Measurements from ENCODE around the gene AK4.

The AK4 gene

DNA sequence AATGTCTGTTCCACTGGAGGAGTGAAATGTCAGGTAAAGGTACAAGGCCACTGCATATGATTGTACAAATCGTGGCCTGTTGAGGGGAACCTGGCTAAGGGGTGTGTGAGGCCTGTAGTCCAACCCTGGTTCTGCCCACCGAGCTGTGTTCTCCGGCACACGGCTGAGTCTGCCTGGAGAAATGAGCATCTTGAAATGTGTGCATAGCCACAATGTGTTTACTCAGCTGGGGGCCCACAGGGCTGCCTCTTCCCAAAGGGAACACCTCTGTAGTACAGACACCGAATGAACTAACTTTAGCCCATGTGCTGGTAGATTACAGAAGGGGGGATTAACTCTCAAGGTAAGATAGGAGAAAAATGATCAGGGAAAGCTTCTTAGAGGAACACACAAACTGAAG lies 30.2 kb downstream of the AK4 start:
- no peak for DNase-seq (ENCODE audit: low read depth)
- no peak overlapping the region for H3K4me3 ChIP-seq (ENCODE audit: control insufficient read depth, low read depth, low read length)
- TF ChIP-seq, protein P1, sequence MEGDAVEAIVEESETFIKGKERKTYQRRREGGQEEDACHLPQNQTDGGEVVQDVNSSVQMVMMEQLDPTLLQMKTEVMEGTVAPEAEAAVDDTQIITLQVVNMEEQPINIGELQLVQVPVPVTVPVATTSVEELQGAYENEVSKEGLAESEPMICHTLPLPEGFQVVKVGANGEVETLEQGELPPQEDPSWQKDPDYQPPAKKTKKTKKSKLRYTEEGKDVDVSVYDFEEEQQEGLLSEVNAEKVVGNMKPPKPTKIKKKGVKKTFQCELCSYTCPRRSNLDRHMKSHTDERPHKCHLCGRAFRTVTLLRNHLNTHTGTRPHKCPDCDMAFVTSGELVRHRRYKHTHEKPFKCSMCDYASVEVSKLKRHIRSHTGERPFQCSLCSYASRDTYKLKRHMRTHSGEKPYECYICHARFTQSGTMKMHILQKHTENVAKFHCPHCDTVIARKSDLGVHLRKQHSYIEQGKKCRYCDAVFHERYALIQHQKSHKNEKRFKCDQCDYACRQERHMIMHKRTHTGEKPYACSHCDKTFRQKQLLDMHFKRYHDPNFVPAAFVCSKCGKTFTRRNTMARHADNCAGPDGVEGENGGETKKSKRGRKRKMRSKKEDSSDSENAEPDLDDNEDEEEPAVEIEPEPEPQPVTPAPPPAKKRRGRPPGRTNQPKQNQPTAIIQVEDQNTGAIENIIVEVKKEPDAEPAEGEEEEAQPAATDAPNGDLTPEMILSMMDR (conservative IDR thresholded peaks at IDR 0.05; ENCODE audit: control insufficient read depth, insufficient read depth, low read depth, low read length) = no peak

DNA sequence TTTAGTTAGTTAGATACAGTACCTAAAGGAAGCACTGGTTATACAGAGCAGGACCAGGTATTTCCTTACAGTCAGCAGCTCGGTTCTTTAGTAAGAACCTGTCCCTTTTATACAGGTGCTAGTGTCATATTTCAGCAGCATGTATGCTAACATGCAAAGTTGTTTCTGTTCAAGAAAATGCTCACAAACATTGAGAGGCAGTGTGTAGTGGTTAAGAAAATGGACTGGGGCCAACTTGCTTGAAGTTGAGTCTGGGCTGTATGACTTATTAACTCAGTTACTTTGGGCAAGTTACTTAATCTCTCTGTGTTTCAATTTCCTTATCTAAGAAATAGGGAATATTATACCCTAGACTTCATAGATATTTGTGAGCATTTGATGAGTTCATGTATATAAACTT lies 31.1 kb downstream of the AK4 start:
- no peak for DNase-seq (ENCODE audit: low read depth)
- no peak overlapping the region for H3K4me3 ChIP-seq (ENCODE audit: control insufficient read depth, low read depth, low read length)
- TF ChIP-seq, protein P1 (conservative IDR thresholded peaks at IDR 0.05; ENCODE audit: control insufficient read depth, insufficient read depth, low read depth, low read length) = no peak

DNA sequence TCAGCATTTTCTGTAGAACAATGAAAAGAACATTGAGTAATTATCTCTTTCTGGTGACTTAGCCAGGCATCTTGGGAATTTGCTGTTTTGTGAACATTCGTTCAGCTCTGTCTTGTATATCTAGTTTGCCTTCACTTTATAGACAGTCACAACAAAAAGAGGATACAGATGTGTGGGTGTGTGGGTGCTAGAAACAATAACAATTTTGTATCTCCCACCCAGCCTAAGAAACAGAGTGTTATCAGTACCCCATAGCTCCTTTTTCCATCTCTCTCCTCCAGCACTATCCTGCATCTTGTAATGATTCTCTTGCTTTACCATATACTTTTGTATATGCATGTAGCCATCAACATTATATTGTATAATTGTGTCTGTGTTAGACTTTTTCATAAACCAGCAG lies 33.0 kb downstream of the AK4 start:
- TF ChIP-seq, protein P1 (conservative IDR thresholded peaks at IDR 0.05; ENCODE audit: control insufficient read depth, insufficient read depth, low read depth, low read length) = no peak
- no peak overlapping the region for H3K4me3 ChIP-seq (ENCODE audit: control insufficient read depth, low read depth, low read length)
- no peak for DNase-seq (ENCODE audit: low read depth)

DNA sequence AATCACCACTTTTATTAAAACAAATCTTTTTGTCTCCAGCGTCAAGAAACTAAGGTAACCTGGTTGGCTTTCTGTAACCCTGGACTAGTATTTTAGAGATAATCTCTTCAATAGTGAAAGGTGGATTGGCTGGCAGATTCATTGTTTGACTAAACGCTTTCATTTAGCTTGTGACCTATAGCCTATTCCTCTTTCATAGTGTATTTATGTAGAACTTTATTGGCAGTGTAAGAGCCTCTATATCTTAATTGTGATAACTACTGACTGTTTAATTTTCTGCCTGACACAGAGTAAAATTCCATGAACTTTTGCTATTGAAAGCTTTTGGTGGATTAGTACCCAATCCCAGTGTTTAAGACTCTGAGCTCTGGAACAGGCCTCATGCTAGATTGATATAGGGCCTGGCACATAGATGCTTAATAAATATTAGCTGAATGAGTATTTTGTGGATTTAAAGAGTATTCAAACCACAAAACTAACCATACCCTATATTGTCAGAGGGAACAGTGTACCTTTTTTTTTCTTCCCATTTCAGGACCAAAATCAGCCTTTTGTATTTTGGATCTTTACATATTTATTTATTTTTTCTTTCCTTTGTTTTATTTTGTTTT lies 34.8 kb downstream of the AK4 start:
- no peak for DNase-seq (ENCODE audit: low read depth)
- TF ChIP-seq, protein P1 (conservative IDR thresholded peaks at IDR 0.05; ENCODE audit: control insufficient read depth, insufficient read depth, low read depth, low read length) = no peak
- no peak overlapping the region for H3K4me3 ChIP-seq (ENCODE audit: control insufficient read depth, low read depth, low read length)

DNA sequence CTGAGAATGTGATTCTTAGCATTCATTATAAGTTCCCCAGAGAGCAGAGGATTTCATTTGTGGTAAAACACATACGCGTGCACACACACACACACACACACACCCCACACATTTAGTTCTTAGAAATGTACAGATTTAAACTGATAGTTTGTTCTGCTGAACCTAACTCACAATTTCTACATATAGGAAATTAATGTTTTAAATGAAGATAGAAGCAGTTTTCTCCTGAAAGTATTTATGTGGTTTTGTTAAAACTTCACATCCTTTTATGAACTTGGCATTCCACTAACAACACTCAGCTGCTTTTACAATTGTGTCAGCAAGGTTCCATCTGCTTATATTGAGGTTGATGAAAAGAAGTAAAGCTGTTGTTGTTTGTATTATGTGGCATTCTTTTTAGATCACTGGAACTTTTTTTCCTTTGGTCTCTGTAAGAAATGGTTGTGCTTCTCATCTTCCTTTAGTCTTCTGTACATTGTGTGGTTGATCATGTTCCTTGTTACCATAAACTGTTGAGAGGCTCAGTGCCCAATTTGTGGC lies 41.6 kb downstream of the AK4 start:
- DNase-seq (ENCODE audit: low read depth) = peak; percentile 17
- TF ChIP-seq, protein P1 (conservative IDR thresholded peaks at IDR 0.05; ENCODE audit: control insufficient read depth, insufficient read depth, low read depth, low read length) = no peak
- no peak overlapping the region for H3K4me3 ChIP-seq (ENCODE audit: control insufficient read depth, low read depth, low read length)

DNA sequence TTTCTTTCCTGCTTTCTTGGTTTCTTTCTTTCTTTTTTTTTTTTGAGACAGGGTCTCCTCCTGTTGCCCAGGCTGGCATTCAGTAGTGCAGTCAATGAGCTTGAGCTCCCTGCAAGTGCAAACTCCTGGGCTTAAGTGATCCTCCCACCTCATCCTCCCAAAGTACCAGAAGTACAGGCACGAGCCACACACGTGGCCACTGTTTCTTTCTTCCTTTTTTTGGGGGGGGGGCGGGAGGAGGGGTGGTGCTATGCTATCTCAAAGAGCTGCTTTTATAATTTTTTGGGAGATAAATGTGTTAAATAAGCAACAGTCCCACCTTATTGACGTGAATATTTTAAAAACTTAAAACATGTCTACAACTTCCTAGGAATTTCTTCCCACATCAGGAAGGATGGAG lies 42.2 kb downstream of the AK4 start:
- no peak for DNase-seq (ENCODE audit: low read depth)

More for the DNA sequence above, 42.2 kb downstream of the AK4 start:
- no peak overlapping the region for H3K4me3 ChIP-seq (ENCODE audit: control insufficient read depth, low read depth, low read length)
- TF ChIP-seq, protein P1 (conservative IDR thresholded peaks at IDR 0.05; ENCODE audit: control insufficient read depth, insufficient read depth, low read depth, low read length) = no peak
